ENCODE measurements around the gene ATP10B. TPM values are rescaled to one million over a fixed set of nuclear protein-coding genes. Genes with fewer than 3 reads are reported as not detected.

The ATP10B gene
- total and polyA plus RNA-seq, 2 of the 8 experiments (the other 6 are each of a cell fraction or from before 2014, with no cell fraction given) = 0.06 to 0.11 TPM

GRCh38 chr5:160769301-160769700, 82.7 kb downstream of the ATP10B start:
- Histone ChIP-seq H2BK5ac (ENCODE audit: low read depth, low read length) (no peak overlapping the region), H2BK15ac (ENCODE audit: low read length) (no peak overlapping the region), H2BK20ac (ENCODE audit: low read length) (no peak overlapping the region), H3K79me2 (ENCODE audit: control insufficient read depth in 1 of 2, insufficient read depth in 2 of 2, low read length in 2 of 2) (no peaks in the 10 kb centered on the region), H3K23me2 (ENCODE audit: low read depth, low read length) (no peaks in the 10 kb centered on the region; the same call in 1 of the 2 replicates), H4K20me1 (replicated peaks in 1 of 2; ENCODE audit: control insufficient read depth in 1 of 2, insufficient read depth in 2 of 2, low read length in 2 of 2) (no peaks in the 10 kb centered on the region), H3K27me3 (replicated peaks in 1 of 4; ENCODE audit: control insufficient read depth in 3 of 4, extremely low read depth in 1 of 4, insufficient read depth in 3 of 4, low read length in 3 of 4) (no peaks in the 10 kb centered on the region), H3K56ac (replicated peaks; ENCODE audit: insufficient read length, low read depth, low read length) (no peak overlapping the region), H2BK12ac (ENCODE audit: low read depth, low read length) (no peak overlapping the region), H3K14ac (ENCODE audit: insufficient read length) (no peak overlapping the region), H4K5ac (ENCODE audit: insufficient read length, low read depth, low read length) (no peak overlapping the region), H2AFZ (ENCODE audit: low read length) (no peak overlapping the region), H3K23ac (ENCODE audit: insufficient read length) (no peak overlapping the region), H3K27ac (ENCODE audit: low read depth, low read length) (no peak overlapping the region), H3K9me3 (ENCODE audit: insufficient read depth in 2 of 2, low read depth in 1 of 2, low read length in 1 of 2) (no peaks in the 10 kb centered on the region), H2AK5ac (ENCODE audit: low read depth, low read length) (no peak overlapping the region), H4K91ac (replicated peaks; ENCODE audit: insufficient read length, low read length) (no peak overlapping the region), H3K36me3 (ENCODE audit: control insufficient read depth in 2 of 4, insufficient read depth in 4 of 4, low read length in 3 of 4) (no peaks in the 10 kb centered on the region), H3K4me2 (ENCODE audit: insufficient read depth in 1 of 2, low read depth in 2 of 2, low read length in 2 of 2) (no peak overlapping the region), H3K4me3 (ENCODE audit: extremely low read depth in 1 of 4, insufficient read depth in 2 of 4, low read depth in 3 of 4, low read length in 4 of 4) (no peak overlapping the region), H3K18ac (ENCODE audit: extremely low read depth, low read length) (no peak overlapping the region), H3K4ac (replicated peaks; ENCODE audit: insufficient read length, low read depth, low read length) (no peak overlapping the region), H3K79me1 (ENCODE audit: low read depth, low read length) (no peaks in the 10 kb centered on the region), H3K4me1 (replicated peaks in 1 of 4; ENCODE audit: control insufficient read depth in 3 of 4, insufficient read depth in 4 of 4, low read length in 3 of 4) (peaks cover 2 to 3% (median 3%) of the 10 kb centered on the region in 4 experiments; a peak in 4 of 7 replicates), H4K8ac (ENCODE audit: extremely low read depth, insufficient read depth, low read length) (no peak overlapping the region), H2BK120ac (replicated peaks; ENCODE audit: low read depth, low read length) (no peak overlapping the region), H3K9ac (replicated peaks in 1 of 4; ENCODE audit: extremely low read depth in 1 of 4, low read depth in 3 of 4, low read length in 3 of 4) (no peak overlapping the region)
- FAIRE-seq (no peak), DNase-seq (ENCODE audit: low read depth in 1 of 2, low spot score in 2 of 2) (no peak)
- ChIA-PET CTCF (ENCODE audit: partially characterized antibody) (interaction anchor here (0.7 kb wide), 1 partner anchor 17 kb away, joined by 3 read pairs; no protein-coding TSS in a partner anchor), POLR2A (ENCODE audit: partially characterized antibody) (interaction anchor here (1.3 kb wide), 1 partner anchor 9 kb away, joined by 3 read pairs; no protein-coding TSS in a partner anchor)
- no peak for TF ChIP-seq SAP30 (IDR thresholded peaks at IDR 0.05; ENCODE audit: insufficient read depth, insufficient replicate concordance, low read length)
- TF ChIP-seq SRF (IDR thresholded peaks at IDR 0.05; ENCODE audit: low read depth, low read length) = no peak
- TF ChIP-seq SIX5 (IDR thresholded peaks at IDR 0.05; ENCODE audit: low read depth, low read length) = no peak
- TF ChIP-seq SP1 (IDR thresholded peaks at IDR 0.05; ENCODE audit: low read depth, low read length) = no peak
- no peak for TF ChIP-seq RNF2 (IDR thresholded peaks at IDR 0.05; ENCODE audit: borderline replicate concordance, low read depth, low read length, missing control alignments, poor library complexity, severe bottlenecking)
- WGBS, 2 experiments (ENCODE audit: extremely low coverage in 1 of 2, insufficient coverage in 1 of 2, insufficient read length in 1 of 2, insufficient replicate concordance in 2 of 2, low coverage in 1 of 2, low lambda C conversion rate in 2 of 2, missing lambda C conversion rate in 1 of 2) = 97% methylated on average over 4 of the region's 4 CpGs; no CpG with 5 or more reads in 1 of the 2 experiments

Data from H1 (cell line).